ENCODE data around the gene CAMSAP1.

DNA sequence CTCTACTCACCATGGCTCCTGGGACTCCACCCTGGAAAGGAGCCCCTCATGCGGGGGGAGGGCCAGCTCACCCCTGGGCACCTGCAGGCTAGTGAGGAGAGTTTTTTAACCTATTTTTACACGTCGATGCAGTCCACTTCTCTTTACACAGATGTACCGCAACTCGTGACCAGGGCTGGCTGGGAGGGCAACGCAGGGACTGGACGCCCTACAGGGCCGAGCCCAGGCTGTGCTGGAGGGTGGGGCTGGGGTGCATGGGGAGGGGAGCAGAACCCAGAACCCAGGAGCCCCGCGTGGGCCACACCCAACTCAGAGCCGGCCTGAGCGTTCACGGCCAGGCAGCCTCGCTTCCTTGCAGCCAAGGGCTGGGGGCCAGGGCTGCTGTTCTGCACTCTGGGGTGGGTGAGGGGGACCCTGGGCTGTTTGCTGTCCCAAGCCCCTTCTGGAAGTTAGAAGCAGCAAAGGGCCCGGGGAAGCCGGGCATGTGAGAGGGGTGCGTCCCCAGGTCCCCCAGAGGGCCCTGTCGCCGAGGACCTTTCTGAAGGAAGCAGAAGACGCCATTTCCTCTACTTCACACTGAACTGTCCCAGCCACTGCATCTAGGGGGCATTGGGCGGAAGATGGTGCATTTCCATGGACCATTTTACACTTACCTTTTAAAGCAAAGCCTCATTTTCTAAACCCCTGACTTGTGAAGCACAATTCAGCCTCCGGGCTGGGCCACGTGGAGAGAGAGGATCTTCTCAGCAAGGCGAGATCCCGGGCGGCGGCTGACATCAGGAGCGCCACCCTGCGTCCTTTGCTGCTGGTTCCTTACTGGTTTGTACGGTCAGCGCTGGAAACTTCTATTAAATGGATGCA lies 114.8 kb downstream of the CAMSAP1 start:
- TF ChIP-seq, protein P1, sequence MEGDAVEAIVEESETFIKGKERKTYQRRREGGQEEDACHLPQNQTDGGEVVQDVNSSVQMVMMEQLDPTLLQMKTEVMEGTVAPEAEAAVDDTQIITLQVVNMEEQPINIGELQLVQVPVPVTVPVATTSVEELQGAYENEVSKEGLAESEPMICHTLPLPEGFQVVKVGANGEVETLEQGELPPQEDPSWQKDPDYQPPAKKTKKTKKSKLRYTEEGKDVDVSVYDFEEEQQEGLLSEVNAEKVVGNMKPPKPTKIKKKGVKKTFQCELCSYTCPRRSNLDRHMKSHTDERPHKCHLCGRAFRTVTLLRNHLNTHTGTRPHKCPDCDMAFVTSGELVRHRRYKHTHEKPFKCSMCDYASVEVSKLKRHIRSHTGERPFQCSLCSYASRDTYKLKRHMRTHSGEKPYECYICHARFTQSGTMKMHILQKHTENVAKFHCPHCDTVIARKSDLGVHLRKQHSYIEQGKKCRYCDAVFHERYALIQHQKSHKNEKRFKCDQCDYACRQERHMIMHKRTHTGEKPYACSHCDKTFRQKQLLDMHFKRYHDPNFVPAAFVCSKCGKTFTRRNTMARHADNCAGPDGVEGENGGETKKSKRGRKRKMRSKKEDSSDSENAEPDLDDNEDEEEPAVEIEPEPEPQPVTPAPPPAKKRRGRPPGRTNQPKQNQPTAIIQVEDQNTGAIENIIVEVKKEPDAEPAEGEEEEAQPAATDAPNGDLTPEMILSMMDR (IDR thresholded peaks at IDR 0.05), result no peak
- TF ChIP-seq POLR2A (IDR thresholded peaks at IDR 0.05), result no peak
